ENCODE measurements around the gene GLTPD2.

Gene GLTPD2

GRCh38 chr17:4748686-4749085 lies 40.1 kb upstream of the GLTPD2 start:
- Histone ChIP-seq H3K4me1 (ENCODE audit: insufficient read depth, low read length, poor library complexity, severe bottlenecking) (peaks cover 4% of the 10 kb centered on the region), H3K36me3 (ENCODE audit: insufficient read depth, low read length) (no peaks in the 10 kb centered on the region), H3K4me3 (ENCODE audit: low read length, poor library complexity, severe bottlenecking) (no peak overlapping the region), H3K9ac (ENCODE audit: low read depth, low read length, poor library complexity, severe bottlenecking) (no peak overlapping the region), H3K27me3 (ENCODE audit: insufficient read depth, low read length, poor library complexity, severe bottlenecking) (no peaks in the 10 kb centered on the region), H3F3A (ENCODE audit: low read depth) (no peaks in the 10 kb centered on the region), H3K4me2 (ENCODE audit: low read depth, low read length, poor library complexity, severe bottlenecking) (no peak overlapping the region), H3K9me3 (ENCODE audit: insufficient read depth, low read depth, low read length) (no peaks in the 10 kb centered on the region), H3K9me2 (replicated peaks; ENCODE audit: low read depth, low read length) (no peaks in the 10 kb centered on the region), H4K20me1 (ENCODE audit: insufficient read depth, low read length, poor library complexity, severe bottlenecking) (no peaks in the 10 kb centered on the region), H2AFZ (ENCODE audit: low read length) (no peak overlapping the region), H3K79me2 (ENCODE audit: insufficient read depth, low read length) (no peaks in the 10 kb centered on the region)
- TF ChIP-seq CTCF (conservative IDR thresholded peaks at IDR 0.05; ENCODE audit: low read length) (no peak), EZH2phosphoT487 (IDR thresholded peaks at IDR 0.05; ENCODE audit: borderline replicate concordance) (no peak)

- no peak overlapping the region for H3K4me3 ChIP-seq (ENCODE audit: low read length, poor library complexity, severe bottlenecking)
- H4K20me1 ChIP-seq (ENCODE audit: insufficient read depth, low read length, poor library complexity, severe bottlenecking), result no peaks in the 10 kb centered on the region
- no peaks in the 10 kb centered on the region for H3K9me2 ChIP-seq (replicated peaks; ENCODE audit: low read depth, low read length)
- H3K79me2 ChIP-seq (ENCODE audit: insufficient read depth, low read length), result no peaks in the 10 kb centered on the region
- H3K27me3 ChIP-seq (ENCODE audit: insufficient read depth, low read length, poor library complexity, severe bottlenecking), result no peaks in the 10 kb centered on the region
- H3F3A ChIP-seq (ENCODE audit: low read depth), result no peaks in the 10 kb centered on the region
- peaks cover 4% of the 10 kb centered on the region for H3K4me1 ChIP-seq (ENCODE audit: insufficient read depth, low read length, poor library complexity, severe bottlenecking)
- no peak for TF ChIP-seq CTCF (conservative IDR thresholded peaks at IDR 0.05; ENCODE audit: low read length)
- no peak for TF ChIP-seq EZH2phosphoT487 (IDR thresholded peaks at IDR 0.05; ENCODE audit: borderline replicate concordance)
- no peak overlapping the region for H2AFZ ChIP-seq (ENCODE audit: low read length)
- H3K9ac ChIP-seq (ENCODE audit: low read depth, low read length, poor library complexity, severe bottlenecking), result no peak overlapping the region
- H3K36me3 ChIP-seq (ENCODE audit: insufficient read depth, low read length), result no peaks in the 10 kb centered on the region
- H3K4me2 ChIP-seq (ENCODE audit: low read depth, low read length, poor library complexity, severe bottlenecking), result no peak overlapping the region
- H3K9me3 ChIP-seq (ENCODE audit: insufficient read depth, low read depth, low read length), result no peaks in the 10 kb centered on the region
Measured at GRCh38 chr17:4750606-4751005, 38.2 kb upstream of the GLTPD2 start.

GRCh38 chr17:4751932-4752331 lies 36.8 kb upstream of the GLTPD2 start:
- H3K27me3 ChIP-seq (ENCODE audit: insufficient read depth, low read length, poor library complexity, severe bottlenecking), result no peaks in the 10 kb centered on the region
- no peak overlapping the region for H3K4me2 ChIP-seq (ENCODE audit: low read depth, low read length, poor library complexity, severe bottlenecking)
- no peaks in the 10 kb centered on the region for H3K9me2 ChIP-seq (replicated peaks; ENCODE audit: low read depth, low read length)
- no peak overlapping the region for H2AFZ ChIP-seq (ENCODE audit: low read length)
- peaks cover 4% of the 10 kb centered on the region for H3K4me1 ChIP-seq (ENCODE audit: insufficient read depth, low read length, poor library complexity, severe bottlenecking)
- no peak overlapping the region for H3K9ac ChIP-seq (ENCODE audit: low read depth, low read length, poor library complexity, severe bottlenecking)
- H3K79me2 ChIP-seq (ENCODE audit: insufficient read depth, low read length), result no peaks in the 10 kb centered on the region
- no peaks in the 10 kb centered on the region for H3K36me3 ChIP-seq (ENCODE audit: insufficient read depth, low read length)
- H4K20me1 ChIP-seq (ENCODE audit: insufficient read depth, low read length, poor library complexity, severe bottlenecking), result no peaks in the 10 kb centered on the region
- TF ChIP-seq EZH2phosphoT487 (IDR thresholded peaks at IDR 0.05; ENCODE audit: borderline replicate concordance) (no peak), CTCF (conservative IDR thresholded peaks at IDR 0.05; ENCODE audit: low read length) (no peak)
- H3K4me3 ChIP-seq (ENCODE audit: low read length, poor library complexity, severe bottlenecking), result no peak overlapping the region
- no peaks in the 10 kb centered on the region for H3F3A ChIP-seq (ENCODE audit: low read depth)
- H3K9me3 ChIP-seq (ENCODE audit: insufficient read depth, low read depth, low read length), result no peaks in the 10 kb centered on the region
